Mucosa of descending colon (tissue), 3 donors: ENCODE data around the gene DCLK1. TPM values are rescaled to one million over a fixed set of nuclear protein-coding genes. Genes with fewer than 3 reads are reported as not detected.
A peak's percentile ranks its signal among the peaks of the same experiment; 100 is the strongest.

Experiments used
- ATAC-seq: fragments of 200-7000 bp; cut with Tn5 transposase; one replicate; pipeline ENCODE4 v1.9.1; 2020; ENCODE audit warnings: mild to moderate bottlenecking, moderate library complexity
- DNase-seq, 3 donors: peaks; one replicate each; pipeline ENCODE4 v3.0.0-alpha.2; 2020
- H3K36me3 ChIP-seq: fragments of 200-600 bp; one replicate; pipeline ENCODE4 v1.8.0; 2021; ENCODE audit warnings: low read depth, mild to moderate bottlenecking
- H3K4me1 ChIP-seq: fragments of 200-600 bp; one replicate; pipeline ENCODE4 v1.8.0; 2021; ENCODE audit warnings: low read depth, mild to moderate bottlenecking
- H3K4me3 ChIP-seq: fragments of 200-600 bp; one replicate; pipeline ENCODE4 v1.8.0; 2021; ENCODE audit warnings: mild to moderate bottlenecking
- H3K9me3 ChIP-seq: fragments of 200-600 bp; one replicate; pipeline ENCODE4 v1.8.0; 2021; ENCODE audit warnings: mild to moderate bottlenecking
- intact Hi-C, 2 donors: fragments of 100-400 bp; cut with DNase I in 1 of 2; cut with micrococcal nuclease in 1 of 2; formaldehyde crosslinking; loops; one replicate each; pipeline versions ENCODE4 v1.11.0 to v1.11.1; 2022; cut with DNase I, micrococcal nuclease
- total RNA-seq, 3 donors: library from RNA; stranded (reverse); fragmentation: NEBNext Ultra II Directional in 2 of 3; extraction: Animal tissue kit (Norgen Biotek cat#: 25700) in 2 of 3; gene quantifications; one replicate each; pipeline versions ENCODE4 v1.2.1 to v1.2.4, GENCODE V29; 2021 to 2023
- TF ChIP-seq, protein P1 (sequence below): fragments of 200-600 bp; IDR thresholded peaks from one replicate; pipeline ENCODE4 v1.8.0; 2022; ENCODE audit warnings: antibody characterized with exemption, mild to moderate bottlenecking
- donor health status: DM: no; HTN: no; CAD: no; lungs with moderate emphysema.
- donor health status: DM: no; HTN: no; CAD: no.
- donor health status: DM: no; HTN: yes; CAD: no.

DCLK1 gene
- total RNA-seq, 3 donors from 2014 or later, result 2.6 to 17.9 (median 12.7) TPM

GRCh38 chr13:35723053-35723461 is 408.1 kb downstream of the DCLK1 start:
- H3K36me3 ChIP-seq, result no peaks in the 10 kb centered on the region
- H3K9me3 ChIP-seq, result no peaks in the 10 kb centered on the region
- H3K4me3 ChIP-seq, result no peak overlapping the region
- peak in 1 of 3 donors; percentile 19 for DNase-seq
- TF ChIP-seq, protein P1, sequence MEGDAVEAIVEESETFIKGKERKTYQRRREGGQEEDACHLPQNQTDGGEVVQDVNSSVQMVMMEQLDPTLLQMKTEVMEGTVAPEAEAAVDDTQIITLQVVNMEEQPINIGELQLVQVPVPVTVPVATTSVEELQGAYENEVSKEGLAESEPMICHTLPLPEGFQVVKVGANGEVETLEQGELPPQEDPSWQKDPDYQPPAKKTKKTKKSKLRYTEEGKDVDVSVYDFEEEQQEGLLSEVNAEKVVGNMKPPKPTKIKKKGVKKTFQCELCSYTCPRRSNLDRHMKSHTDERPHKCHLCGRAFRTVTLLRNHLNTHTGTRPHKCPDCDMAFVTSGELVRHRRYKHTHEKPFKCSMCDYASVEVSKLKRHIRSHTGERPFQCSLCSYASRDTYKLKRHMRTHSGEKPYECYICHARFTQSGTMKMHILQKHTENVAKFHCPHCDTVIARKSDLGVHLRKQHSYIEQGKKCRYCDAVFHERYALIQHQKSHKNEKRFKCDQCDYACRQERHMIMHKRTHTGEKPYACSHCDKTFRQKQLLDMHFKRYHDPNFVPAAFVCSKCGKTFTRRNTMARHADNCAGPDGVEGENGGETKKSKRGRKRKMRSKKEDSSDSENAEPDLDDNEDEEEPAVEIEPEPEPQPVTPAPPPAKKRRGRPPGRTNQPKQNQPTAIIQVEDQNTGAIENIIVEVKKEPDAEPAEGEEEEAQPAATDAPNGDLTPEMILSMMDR, result no peak
- H3K4me1 ChIP-seq, result no peaks in the 10 kb centered on the region
- intact Hi-C loops, result no loop called here
- ATAC-seq, result peak; percentile 31

- DNase-seq, result peak in 1 of 3 donors; percentile 9
- peak; percentile 24 for ATAC-seq
- Histone ChIP-seq H3K36me3 (no peaks in the 10 kb centered on the region), H3K4me3 (no peak overlapping the region), H3K4me1 (no peaks in the 10 kb centered on the region), H3K9me3 (no peaks in the 10 kb centered on the region)
- intact Hi-C loops, result no loop called here
- TF ChIP-seq, protein P1, result no peak
These were observed 408.6 kb downstream of the DCLK1 start for GRCh38 chr13:35722458-35723052.

- intact Hi-C loops, result no loop called here
- ATAC-seq (peak; percentile 58), DNase-seq (peak in 2 of 3 donors; percentile 33 to 53)
- H3K9me3 ChIP-seq, result no peaks in the 10 kb centered on the region
- no peaks in the 10 kb centered on the region for H3K36me3 ChIP-seq
- H3K4me3 ChIP-seq, result no peak overlapping the region
- H3K4me1 ChIP-seq, result no peaks in the 10 kb centered on the region
- TF ChIP-seq, protein P1, result peak; percentile 75
These were observed 410.3 kb downstream of the DCLK1 start for GRCh38 chr13:35720690-35721554.

- ATAC-seq, result no peak
- TF ChIP-seq, protein P1, result no peak
- Histone ChIP-seq H3K4me3 (no peak overlapping the region), H3K36me3 (no peaks in the 10 kb centered on the region), H3K9me3 (no peaks in the 10 kb centered on the region), H3K4me1 (no peaks in the 10 kb centered on the region)
- DNase-seq, result no peak
- intact Hi-C loops, result no loop called here
These were observed 410.9 kb downstream of the DCLK1 start for GRCh38 chr13:35720290-35720689.

Other genes with a start within 250 kb of the DCLK1 start
- 1 to 10 TPM in 1 of 3 donors, under 1 TPM in 2; 0.20 to 2.2 (median 0.39) TPM for gene SOHLH2, start 83.2 kb upstream of the DCLK1 start, total RNA-seq
- 1 to 10 TPM in 1 of 3 donors, under 1 TPM in 2; 0.26 to 6.8 (median 0.84) TPM for gene CCDC169, start 166.4 kb upstream of the DCLK1 start, total RNA-seq
- gene SPART, start 215.0 kb upstream of the DCLK1 start, total RNA-seq, result 10 to 100 TPM in 2 of 3 donors, 1 to 10 TPM in 1; 6.0 to 93.4 (median 13.4) TPM